Fibroblast of mammary gland (primary cell): ENCODE data around the gene MOB2.

Experiments
- DNase-seq: peaks from one replicate; pipeline ENCODE4 v3.0.0-alpha.2; 2010; ENCODE audit warnings: low read depth
- H3K4me3 ChIP-seq: 2 replicates; pipeline ENCODE4 v1.5.1; 2011; ENCODE audit warnings: low read depth, mild to moderate bottlenecking, low read length, moderate library complexity; ENCODE audit not compliant: control insufficient read depth
- CTCF ChIP-seq: conservative IDR thresholded peaks from 2 replicates; pipeline ENCODE4 v1.5.1; 2011; ENCODE audit warnings: low read depth, low read length, inconsistent platforms; ENCODE audit not compliant: control insufficient read depth, insufficient read depth

The MOB2 gene

GRCh38 chr11:1468473-1469066 is 18.0 kb downstream of the MOB2 start:
- DNase-seq = no peak
- no peak for TF ChIP-seq CTCF
- no peak overlapping the region for H3K4me3 ChIP-seq

DNA sequence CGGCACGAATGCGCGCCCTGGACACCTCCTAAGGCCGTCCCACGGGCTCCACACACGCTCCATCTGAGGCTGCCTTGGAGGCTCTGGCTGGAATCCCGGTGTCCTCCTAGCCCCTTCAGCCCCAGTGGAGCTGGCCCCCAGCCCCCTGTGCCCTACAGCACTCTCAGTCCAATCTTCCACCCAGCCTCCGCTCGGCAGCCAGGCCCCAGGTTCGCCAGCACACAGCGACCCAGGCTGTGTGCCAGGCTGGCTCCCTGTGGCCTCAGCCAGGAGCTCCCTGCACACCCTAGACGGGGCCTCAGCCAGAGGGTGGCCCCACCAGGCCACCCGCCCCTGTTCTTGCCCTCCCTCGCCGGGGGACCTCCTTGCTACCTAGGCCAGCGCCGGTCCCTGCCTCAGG is 18.6 kb downstream of the MOB2 start:
- no peak overlapping the region for H3K4me3 ChIP-seq
- TF ChIP-seq CTCF = no peak

DNA sequence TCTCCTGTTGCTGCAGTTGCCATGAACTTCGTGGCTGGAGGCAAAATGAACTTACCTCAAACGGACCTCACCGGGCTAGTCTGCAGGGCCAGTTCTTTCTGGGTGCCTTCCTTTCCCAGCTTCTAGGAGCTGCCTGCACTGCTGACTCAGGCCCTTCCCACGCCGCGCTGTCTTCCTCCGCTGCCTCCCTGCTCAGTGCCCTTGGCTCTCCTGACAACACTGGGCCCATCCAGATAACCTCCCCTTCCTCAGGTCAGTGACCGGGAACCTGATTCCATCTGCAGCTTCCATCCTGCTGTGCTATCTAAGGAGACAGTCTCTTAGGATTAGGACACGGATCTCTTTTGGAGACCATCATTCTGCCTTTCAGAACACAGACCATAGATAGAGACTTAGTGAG is 19.3 kb downstream of the MOB2 start:
- H3K4me3 ChIP-seq = no peak overlapping the region
- no peak for DNase-seq
- TF ChIP-seq CTCF = no peak

More for the DNA sequence above, 18.6 kb downstream of the MOB2 start:
- no peak for DNase-seq

GRCh38 chr11:1466784-1467183 is 19.8 kb downstream of the MOB2 start:
- no peak overlapping the region for H3K4me3 ChIP-seq
- no peak for DNase-seq
- TF ChIP-seq CTCF = no peak

- no peak overlapping the region for H3K4me3 ChIP-seq
- TF ChIP-seq CTCF = no peak
- no peak for DNase-seq
Measured at GRCh38 chr11:1463056-1463455, 23.5 kb downstream of the MOB2 start.

DNA sequence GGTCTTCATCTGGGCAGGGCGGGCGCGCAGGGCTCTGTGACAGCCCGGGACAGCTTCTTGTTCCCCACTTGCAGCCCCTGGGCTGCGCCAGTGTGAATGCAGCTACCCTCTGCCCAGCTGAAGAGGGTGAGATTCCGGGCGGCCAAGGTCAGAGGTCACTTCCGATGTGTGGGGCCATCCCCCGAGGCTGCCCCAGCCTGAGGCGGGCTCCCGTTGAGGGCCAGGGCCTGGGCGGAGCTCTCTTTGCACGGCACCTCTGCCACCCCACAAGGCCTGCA is 23.9 kb downstream of the MOB2 start:
- no peak for TF ChIP-seq CTCF
- no peak for DNase-seq
- H3K4me3 ChIP-seq = no peak overlapping the region
